IPS-NIHi11 (cell line): ENCODE measurements around the gene ASCL2.

Source experiments
- DNase-seq: peaks from one replicate; pipeline ENCODE4 v3.0.0; 2012; ENCODE audit warnings: mixed read lengths, low spot score

Gene ASCL2

GRCh38 chr11:2233693-2234455, 36.5 kb downstream of the ASCL2 start:
- DNase-seq, result no peak

- no peak for DNase-seq
These were observed 40.6 kb downstream of the ASCL2 start for GRCh38 chr11:2229713-2230297.

- no peak for DNase-seq
These were observed 46.1 kb downstream of the ASCL2 start for GRCh38 chr11:2224254-2224653.

- DNase-seq, result no peak
These were observed 47.1 kb downstream of the ASCL2 start for GRCh38 chr11:2223153-2223794.

GRCh38 chr11:2222451-2222850, 47.9 kb downstream of the ASCL2 start:
- DNase-seq, result no peak

- no peak for DNase-seq
These were observed 48.8 kb downstream of the ASCL2 start for GRCh38 chr11:2221591-2221990.

- no peak for DNase-seq
These were observed 49.4 kb downstream of the ASCL2 start for GRCh38 chr11:2221024-2221423.

GRCh38 chr11:2220173-2220771, 50.1 kb downstream of the ASCL2 start:
- DNase-seq, result no peak

GRCh38 chr11:2219318-2220017, 50.9 kb downstream of the ASCL2 start:
- no peak for DNase-seq
